H1 (cell line): Measurements from ENCODE around the gene SCN1B. TPM values are rescaled to one million over a fixed set of nuclear protein-coding genes. Genes with fewer than 3 reads are reported as not detected.

Experiments used
- CTCF ChIA-PET: fragments of 300-600 bp; sonication (Branson Sonifier 250); formaldehyde crosslinking; loops from one replicate; lab custom pipeline; 2021; ENCODE audit not compliant: partially characterized antibody; lab: Charles Lee
- POLR2A ChIA-PET: fragments of 300-600 bp; sonication (Branson Sonifier 250); formaldehyde crosslinking; loops from one replicate; lab custom pipeline; 2021; ENCODE audit warnings: inconsistent platforms; ENCODE audit not compliant: partially characterized antibody; lab: Charles Lee
- DNase-seq, 2 experiments: peaks; one replicate each; pipeline versions ENCODE4 v3.0.0 to v3.0.0-alpha.2; 2010 to 2022; ENCODE audit warnings: low spot score in 2 of 2, low read depth in 1 of 2, mixed read lengths in 1 of 2
- FAIRE-seq: peaks from 2 replicates; lab custom pipeline; 2011; peaks lifted over from hg19 to GRCh38; lab: Jason Lieb, UNC
- H2AFZ ChIP-seq: 2 replicates; pipeline ENCODE4 v1.8.1; 2012; ENCODE audit warnings: low read length, inconsistent platforms
- H2AK5ac ChIP-seq: 2 replicates; pipeline ENCODE4 v1.6.1; 2013; ENCODE audit warnings: low read depth, low read length
- H2BK120ac ChIP-seq: replicated peaks from 2 replicates; pipeline ENCODE3; 2013; ENCODE audit warnings: low read depth, low read length, inconsistent platforms
- H2BK12ac ChIP-seq: 2 replicates; pipeline ENCODE4 v1.6.1; 2013; ENCODE audit warnings: low read depth, low read length
- H2BK15ac ChIP-seq: 2 replicates; pipeline ENCODE4 v1.6.1; 2013; ENCODE audit warnings: low read length
- H2BK20ac ChIP-seq: 2 replicates; pipeline ENCODE4 v1.6.1; 2013; ENCODE audit warnings: low read length
- H2BK5ac ChIP-seq: 2 replicates; pipeline ENCODE4 v1.6.1; 2013; ENCODE audit warnings: low read depth, low read length
- H3K14ac ChIP-seq: 2 replicates; pipeline ENCODE4 v1.6.1; 2013; ENCODE audit warnings: inconsistent platforms; ENCODE audit not compliant: insufficient read length
- H3K18ac ChIP-seq: 2 replicates; pipeline ENCODE4 v1.6.1; 2013; ENCODE audit warnings: low read length; ENCODE audit errors: extremely low read depth
- H3K23ac ChIP-seq: 2 replicates; pipeline ENCODE4 v1.6.1; 2013; ENCODE audit warnings: inconsistent platforms; ENCODE audit not compliant: insufficient read length
- H3K23me2 ChIP-seq: 2 replicates; pipeline ENCODE4 v1.6.1; 2013; ENCODE audit warnings: low read depth, low read length
- H3K27ac ChIP-seq: 2 replicates; pipeline ENCODE4 v1.6.1; 2011; ENCODE audit warnings: low read depth, low read length, inconsistent platforms
- H3K27me3 ChIP-seq, 4 experiments: replicated peaks in 1 of 4; 1 replicate in 1 of 4; 2 replicates in 3 of 4; pipeline versions ENCODE4 v1.6.1 to v1.8.1; 2011 to 2013; ENCODE audit warnings: low read length in 3 of 4, mild to moderate bottlenecking in 3 of 4, inconsistent platforms in 2 of 4, mixed read lengths in 2 of 4, moderate library complexity in 1 of 4; ENCODE audit not compliant: control insufficient read depth in 3 of 4, insufficient read depth in 3 of 4; ENCODE audit errors: extremely low read depth in 1 of 4
- H3K36me3 ChIP-seq, 4 experiments: 2 replicates each; pipeline versions ENCODE4 v1.6.1 to v1.8.1; 2011 to 2013; ENCODE audit warnings: mild to moderate bottlenecking in 4 of 4, low read length in 3 of 4, moderate library complexity in 2 of 4, control low read depth in 1 of 4, inconsistent platforms in 1 of 4; ENCODE audit not compliant: insufficient read depth in 4 of 4, control insufficient read depth in 2 of 4
- H3K4ac ChIP-seq: replicated peaks from 2 replicates; pipeline ENCODE3; 2013; ENCODE audit warnings: low read length, low read depth, mixed read lengths, inconsistent platforms; ENCODE audit not compliant: insufficient read length
- H3K4me1 ChIP-seq, 4 experiments: replicated peaks in 1 of 4; 1 replicate in 1 of 4; 2 replicates in 3 of 4; pipeline versions ENCODE4 v1.6.1 to v1.8.1; 2011 to 2013; ENCODE audit warnings: low read length in 3 of 4, inconsistent platforms in 2 of 4, mixed read lengths in 1 of 4; ENCODE audit not compliant: insufficient read depth in 4 of 4, control insufficient read depth in 3 of 4
- H3K4me2 ChIP-seq, 2 experiments: 2 replicates each; pipeline versions ENCODE4 v1.6.1 to v1.8.1; 2011 to 2013; ENCODE audit warnings: low read depth in 2 of 2, low read length in 2 of 2, control low read depth in 1 of 2, inconsistent platforms in 1 of 2, mild to moderate bottlenecking in 1 of 2; ENCODE audit not compliant: insufficient read depth in 1 of 2
- H3K4me3 ChIP-seq, 4 experiments: fragments of 200-600, 300-600 bp in 1 of 4; sonication (generic), shearing (Covaris generic), sonication (Bioruptor Twin) in 1 of 4; 2 replicates each; pipeline versions ENCODE4 v1.5.1 to v1.8.1; 2011 to 2016; ENCODE audit warnings: low read length in 4 of 4, low read depth in 3 of 4, control low read depth in 2 of 4, inconsistent platforms in 2 of 4, mild to moderate bottlenecking in 2 of 4, mixed read lengths in 1 of 4, moderate library complexity in 1 of 4; ENCODE audit not compliant: insufficient read depth in 2 of 4; ENCODE audit errors: extremely low read depth in 1 of 4
- H3K56ac ChIP-seq: replicated peaks from 2 replicates; pipeline ENCODE3; 2013; ENCODE audit warnings: low read depth, mild to moderate bottlenecking, mixed read lengths, low read length, inconsistent platforms; ENCODE audit not compliant: insufficient read length
- H3K79me1 ChIP-seq: 2 replicates; pipeline ENCODE4 v1.6.1; 2013; ENCODE audit warnings: low read depth, low read length, control low read depth
- H3K79me2 ChIP-seq, 2 experiments: 2 replicates each; pipeline versions ENCODE4 v1.6.1 to v1.8.1; 2012 to 2013; ENCODE audit warnings: low read length in 2 of 2, mild to moderate bottlenecking in 2 of 2, inconsistent platforms in 1 of 2; ENCODE audit not compliant: insufficient read depth in 2 of 2, control insufficient read depth in 1 of 2
- H3K9ac ChIP-seq, 4 experiments: replicated peaks in 1 of 4; 1 replicate in 1 of 4; 2 replicates in 3 of 4; pipeline versions ENCODE4 v1.6.1 to v1.8.1; 2011 to 2013; ENCODE audit warnings: low read depth in 3 of 4, low read length in 3 of 4, control low read depth in 2 of 4, mild to moderate bottlenecking in 2 of 4, moderate library complexity in 2 of 4, inconsistent platforms in 1 of 4; ENCODE audit errors: extremely low read depth in 1 of 4
- H3K9me3 ChIP-seq, 2 experiments: 2 replicates each; pipeline versions ENCODE4 v1.6.1 to v1.8.1; 2012 to 2013; ENCODE audit warnings: mild to moderate bottlenecking in 2 of 2, moderate library complexity in 2 of 2, control low read depth in 1 of 2, inconsistent platforms in 1 of 2, low read depth in 1 of 2, low read length in 1 of 2, mixed read lengths in 1 of 2; ENCODE audit not compliant: insufficient read depth in 2 of 2
- H4K20me1 ChIP-seq, 2 experiments: replicated peaks in 1 of 2; 2 replicates each; pipeline versions ENCODE3 to v1.8.1; 2011 to 2013; ENCODE audit warnings: inconsistent platforms in 2 of 2, low read length in 2 of 2, mild to moderate bottlenecking in 1 of 2; ENCODE audit not compliant: insufficient read depth in 2 of 2, control insufficient read depth in 1 of 2
- H4K5ac ChIP-seq: 2 replicates; pipeline ENCODE4 v1.6.1; 2013; ENCODE audit warnings: low read length, low read depth, mixed read lengths, inconsistent platforms; ENCODE audit not compliant: insufficient read length
- H4K8ac ChIP-seq: 2 replicates; pipeline ENCODE4 v1.8.0; 2013; ENCODE audit warnings: mild to moderate bottlenecking, moderate library complexity, low read length, inconsistent platforms; ENCODE audit not compliant: insufficient read depth; ENCODE audit errors: extremely low read depth
- H4K91ac ChIP-seq: replicated peaks from 2 replicates; pipeline ENCODE3; 2013; ENCODE audit warnings: low read length, mixed read lengths, inconsistent platforms; ENCODE audit not compliant: insufficient read length
- BACH1 ChIP-seq: IDR thresholded peaks from 2 replicates; pipeline ENCODE4 v1.6.1; 2012; ENCODE audit warnings: low read length, improper control_type of control experiment
- CBX5 ChIP-seq: fragments of 300-800, 300-1000 bp; sonication (generic); IDR thresholded peaks from 2 replicates; pipeline ENCODE4 v1.7.1; 2016; ENCODE audit warnings: antibody characterized with exemption, low read length, low read depth
- EP300 ChIP-seq, 2 experiments: IDR thresholded peaks; 1 replicate in 1 of 2; 2 replicates in 1 of 2; pipeline ENCODE4 v1.6.1; 2011 to 2012; ENCODE audit warnings: low read depth in 2 of 2, low read length in 2 of 2, mild to moderate bottlenecking in 2 of 2, borderline replicate concordance in 1 of 2, inconsistent platforms in 1 of 2, moderate library complexity in 1 of 2
- EZH2 ChIP-seq: fragments of 200-600 bp; sonication (generic); IDR thresholded peaks from 2 replicates; pipeline ENCODE4 v1.7.1; 2012; ENCODE audit warnings: low read depth, mild to moderate bottlenecking, moderate library complexity, low read length, inconsistent platforms; ENCODE audit not compliant: severe bottlenecking
- GTF2F1 ChIP-seq: IDR thresholded peaks from 2 replicates; pipeline ENCODE4 v1.6.1; 2012; ENCODE audit warnings: low read depth, low read length, improper control_type of control experiment, borderline replicate concordance
- MAFK ChIP-seq: IDR thresholded peaks from 2 replicates; pipeline ENCODE4 v1.6.1; 2012; ENCODE audit warnings: low read depth, mild to moderate bottlenecking, improper control_type of control experiment, low read length
- MAX ChIP-seq: IDR thresholded peaks from 2 replicates; pipeline ENCODE4 v1.6.1; 2012; ENCODE audit warnings: inconsistent platforms
- PHF8 ChIP-seq: fragments of 200-600 bp; sonication (generic); conservative IDR thresholded peaks from 2 replicates; pipeline ENCODE4 v1.7.1; 2012; ENCODE audit warnings: low read depth, mild to moderate bottlenecking, inconsistent platforms, low read length, moderate library complexity
- POU5F1 ChIP-seq: IDR thresholded peaks from 2 replicates; pipeline ENCODE4 v1.6.1; 2011; ENCODE audit warnings: low read depth, mild to moderate bottlenecking, low read length, moderate library complexity
- RBBP5 ChIP-seq: IDR thresholded peaks from 2 replicates; pipeline ENCODE4 v1.7.1; 2012; ENCODE audit warnings: low read depth, mild to moderate bottlenecking, inconsistent platforms, low read length, moderate library complexity, borderline replicate concordance
- RNF2 ChIP-seq: fragments of 200-900, 300-1000 bp; sonication (generic); IDR thresholded peaks from 2 replicates; pipeline ENCODE4 v1.7.1; 2016; ENCODE audit warnings: borderline replicate concordance, low read depth, mild to moderate bottlenecking, antibody characterized with exemption, low read length; ENCODE audit not compliant: poor library complexity, severe bottlenecking; ENCODE audit errors: missing control alignments
- SIX5 ChIP-seq: IDR thresholded peaks from 2 replicates; pipeline ENCODE4 v1.6.1; 2011; ENCODE audit warnings: mild to moderate bottlenecking, low read depth, low read length
- SP1 ChIP-seq: IDR thresholded peaks from 2 replicates; pipeline ENCODE4 v1.6.1; 2011; ENCODE audit warnings: low read depth, low read length
- WGBS, 2 experiments: shearing (Covaris generic) in 1 of 2; methylation state at CpG; one replicate each; pipeline versions ENCODE4 v1.1.6 to v1.1.7; 2013 to 2015; ENCODE audit warnings: low lambda C conversion rate in 2 of 2, mixed read lengths in 2 of 2, inconsistent platforms in 1 of 2, low coverage in 1 of 2, missing lambda C conversion rate in 1 of 2; ENCODE audit not compliant: insufficient replicate concordance in 2 of 2, insufficient coverage in 1 of 2, insufficient read length in 1 of 2; ENCODE audit errors: extremely low coverage in 1 of 2, missing lambda C conversion rate in 1 of 2; 5-methylcytosine and 5-hydroxymethylcytosine counted together
- polyA plus RNA-seq, 7 experiments: library from polyadenylated mRNA; depleted of rRNA in 3 of 7; stranded (reverse) in 5 of 7; unstranded in 2 of 7; fragments of >200 nt in 5 of 7; fragments of 200-250 nt in 2 of 7; gene quantifications; 1 replicate in 5 of 7; 2 replicates in 1 of 7; 4 replicates in 1 of 7; pipeline versions ENCODE4 v1.2.1 to v1.2.3, GENCODE V29; 2011 to 2013; ENCODE audit warnings: missing spikeins in 2 of 7, mixed read lengths in 2 of 7
- total RNA-seq: library from RNA; stranded (reverse); fragmentation: NEBNext Ultra II Directional; extraction: Animal tissue kit (Norgen Biotek cat#: 25700); gene quantifications from 2 replicates; pipeline ENCODE4 v1.2.1, GENCODE V29; 2021

SCN1B gene
- total and polyA plus RNA-seq, 2 of the 8 experiments (the other 6 are each of a cell fraction or from before 2014, with no cell fraction given) = 3.1 to 3.5 TPM

- no peak overlapping the region for H2AK5ac ChIP-seq
- no peaks in the 10 kb centered on the region for H3K27me3 ChIP-seq
- H2BK15ac ChIP-seq = no peak overlapping the region
- H3K27ac ChIP-seq = peak overlapping the region; percentile 95; the same call in 1 of the 2 replicates
- CTCF ChIA-PET = interaction anchor here (3.5 kb wide), 1 partner anchor 28 kb away, joined by 12 read pairs; no protein-coding TSS in a partner anchor
- H4K91ac ChIP-seq = no peak overlapping the region
- H3K9me3 ChIP-seq = no peaks in the 10 kb centered on the region
- H2AFZ ChIP-seq = no peak overlapping the region
- H3K18ac ChIP-seq = no peak overlapping the region
- peaks cover 31 to 47% of the 10 kb centered on the region in 2 experiments for H3K79me2 ChIP-seq
- peak overlapping the region in 3 of 4 experiments; percentile 72 to 92 (median 83); a peak in 5 of 8 replicates for H3K4me3 ChIP-seq
- no peak for DNase-seq
- no peak overlapping the region for H3K14ac ChIP-seq
- no peak overlapping the region for H2BK120ac ChIP-seq
- peaks cover 8 to 28% (median 20%) of the 10 kb centered on the region in 4 experiments for H3K4me1 ChIP-seq
- POLR2A ChIA-PET = interaction anchor here (0.6 to 22.5 kb wide), 14 partner anchors 9 to 497 kb away, joined by 3 to 366 read pairs (median 4); partner anchors contain the start of genes SCN1B and ZNF30
- H2BK12ac ChIP-seq = no peak overlapping the region
- no CpG with 5 or more reads among the region's 37 CpGs for WGBS, 2 experiments
- H3K56ac ChIP-seq = no peak overlapping the region
- H4K8ac ChIP-seq = peak overlapping the region; percentile 90
- peaks cover 23 to 32% of the 10 kb centered on the region in 2 experiments for H4K20me1 ChIP-seq
- H2BK20ac ChIP-seq = no peak overlapping the region
- peak overlapping the region; percentile 99; a peak in 1 of 4 replicates for H3K4me2 ChIP-seq
- no peak for FAIRE-seq
- peaks cover 18% of the 10 kb centered on the region for H3K23me2 ChIP-seq
- H3K79me1 ChIP-seq = peaks cover 13% of the 10 kb centered on the region
- peak overlapping the region in 2 of 4 experiments; percentile 56 to 93; a peak in 4 of 7 replicates for H3K9ac ChIP-seq
- no peak overlapping the region for H4K5ac ChIP-seq
- no peak overlapping the region for H3K23ac ChIP-seq
- no peak overlapping the region for H2BK5ac ChIP-seq
- peaks cover 0 to 9% (median 3%) of the 10 kb centered on the region in 4 experiments; a peak in 4 of 8 replicates for H3K36me3 ChIP-seq
- no peak overlapping the region for H3K4ac ChIP-seq
- TF ChIP-seq SP1 (no peak), PHF8 (peak; percentile 23; the same call in 1 of the 2 replicates), BACH1 (no peak), GTF2F1 (no peak), EP300 (IDR thresholded peaks at IDR 0.05; ENCODE audit: borderline replicate concordance in 1 of 2, low read depth in 2 of 2, low read length in 2 of 2) (peak in 1 of 2 experiments; percentile 24; a peak in 1 of 3 replicates), EZH2 (no peak), MAFK (no peak), RNF2 (no peak), POU5F1 (no peak), RBBP5 (no peak), CBX5 (no peak), SIX5 (no peak), MAX (no peak)
These were observed 30.0 kb upstream of the SCN1B start for GRCh38 chr19:35000338-35000646.
